ENCODE measurements around the gene PDLIM5. TPM values are rescaled to one million over a fixed set of nuclear protein-coding genes. Genes with fewer than 3 reads are reported as not detected.

PDLIM5 gene
- total and polyA plus RNA-seq, 4 donors = 64.4 to 762 (median 228) TPM

- no peaks in the 10 kb centered on the region for H3K27me3 ChIP-seq (ENCODE audit: control insufficient read depth in 1 of 2, insufficient read depth in 2 of 2, low read length in 1 of 2)
- intact Hi-C loops (cut with DNase I) = no loop called here
- no peak overlapping the region for H3K27ac ChIP-seq (ENCODE audit: low read depth in 1 of 2, low read length in 2 of 2)
- no peaks in the 10 kb centered on the region for H3K36me3 ChIP-seq (ENCODE audit: control insufficient read depth in 1 of 2, insufficient read depth in 2 of 2, low read length in 1 of 2)
- no peak for ATAC-seq (ENCODE audit: low FRiP score)
- H3K4me1 ChIP-seq (ENCODE audit: control insufficient read depth in 1 of 2, insufficient read depth in 2 of 2, low read length in 2 of 2) = no peaks in the 10 kb centered on the region
- DNase-seq = no peak
- H3K4me3 ChIP-seq (ENCODE audit: low read length in 2 of 2) = no peak overlapping the region
- H3K9me3 ChIP-seq (ENCODE audit: control insufficient read depth, low read length) = no peaks in the 10 kb centered on the region
These were observed 17.2 kb upstream of the PDLIM5 start for GRCh38 chr4:94434505-94434904.

GRCh38 chr4:94435874-94436273, 15.9 kb upstream of the PDLIM5 start:
- DNase-seq (no peak), ATAC-seq (ENCODE audit: low FRiP score) (no peak)
- Histone ChIP-seq H3K4me1 (ENCODE audit: control insufficient read depth in 1 of 2, insufficient read depth in 2 of 2, low read length in 2 of 2) (no peaks in the 10 kb centered on the region), H3K9me3 (ENCODE audit: control insufficient read depth, low read length) (no peaks in the 10 kb centered on the region), H3K36me3 (ENCODE audit: control insufficient read depth in 1 of 2, insufficient read depth in 2 of 2, low read length in 1 of 2) (no peaks in the 10 kb centered on the region), H3K27me3 (ENCODE audit: control insufficient read depth in 1 of 2, insufficient read depth in 2 of 2, low read length in 1 of 2) (no peaks in the 10 kb centered on the region), H3K4me3 (ENCODE audit: low read length in 2 of 2) (no peak overlapping the region), H3K27ac (ENCODE audit: low read depth in 1 of 2, low read length in 2 of 2) (no peak overlapping the region)
- intact Hi-C loops (cut with DNase I) = no loop called here
- 93 to 94% methylated on average over 2 of the region's 2 CpGs for WGBS, 2 donors

GRCh38 chr4:94436512-94436911, 15.2 kb upstream of the PDLIM5 start:
- H3K27me3 ChIP-seq (ENCODE audit: control insufficient read depth in 1 of 2, insufficient read depth in 2 of 2, low read length in 1 of 2) = no peaks in the 10 kb centered on the region
- WGBS, 2 donors = 96 to 100% methylated on average over 1 of the region's 1 CpG
- ATAC-seq (ENCODE audit: low FRiP score) (no peak), DNase-seq (no peak)
- H3K27ac ChIP-seq (ENCODE audit: low read depth in 1 of 2, low read length in 2 of 2) = no peak overlapping the region
- intact Hi-C loops (cut with DNase I) = no loop called here
- no peak overlapping the region for H3K4me3 ChIP-seq (ENCODE audit: low read length in 2 of 2)
- H3K9me3 ChIP-seq (ENCODE audit: control insufficient read depth, low read length) = no peaks in the 10 kb centered on the region
- H3K36me3 ChIP-seq (ENCODE audit: control insufficient read depth in 1 of 2, insufficient read depth in 2 of 2, low read length in 1 of 2) = no peaks in the 10 kb centered on the region
- no peaks in the 10 kb centered on the region for H3K4me1 ChIP-seq (ENCODE audit: control insufficient read depth in 1 of 2, insufficient read depth in 2 of 2, low read length in 2 of 2)

GRCh38 chr4:94439606-94440005, 12.1 kb upstream of the PDLIM5 start:
- no peak overlapping the region for H3K4me3 ChIP-seq (ENCODE audit: low read length in 2 of 2)
- intact Hi-C loops (cut with DNase I) = no loop called here
- no peaks in the 10 kb centered on the region for H3K4me1 ChIP-seq (ENCODE audit: control insufficient read depth in 1 of 2, insufficient read depth in 2 of 2, low read length in 2 of 2)
- WGBS, 2 donors = 85 to 91% methylated on average over 2 of the region's 2 CpGs
- H3K9me3 ChIP-seq (ENCODE audit: control insufficient read depth, low read length) = no peaks in the 10 kb centered on the region
- DNase-seq (no peak), ATAC-seq (ENCODE audit: low FRiP score) (no peak)
- no peaks in the 10 kb centered on the region for H3K27me3 ChIP-seq (ENCODE audit: control insufficient read depth in 1 of 2, insufficient read depth in 2 of 2, low read length in 1 of 2)
- H3K36me3 ChIP-seq (ENCODE audit: control insufficient read depth in 1 of 2, insufficient read depth in 2 of 2, low read length in 1 of 2) = no peaks in the 10 kb centered on the region
- H3K27ac ChIP-seq (ENCODE audit: low read depth in 1 of 2, low read length in 2 of 2) = no peak overlapping the region

- Histone ChIP-seq H3K4me1 (ENCODE audit: control insufficient read depth in 1 of 2, insufficient read depth in 2 of 2, low read length in 2 of 2) (no peaks in the 10 kb centered on the region), H3K27ac (ENCODE audit: low read depth in 1 of 2, low read length in 2 of 2) (no peak overlapping the region), H3K36me3 (ENCODE audit: control insufficient read depth in 1 of 2, insufficient read depth in 2 of 2, low read length in 1 of 2) (no peaks in the 10 kb centered on the region), H3K27me3 (ENCODE audit: control insufficient read depth in 1 of 2, insufficient read depth in 2 of 2, low read length in 1 of 2) (no peaks in the 10 kb centered on the region), H3K4me3 (ENCODE audit: low read length in 2 of 2) (no peak overlapping the region), H3K9me3 (ENCODE audit: control insufficient read depth, low read length) (no peaks in the 10 kb centered on the region)
- no peak for ATAC-seq (ENCODE audit: low FRiP score)
- 61 to 65% methylated on average over 3 of the region's 3 CpGs for WGBS, 2 donors
- DNase-seq = no peak
- intact Hi-C loops (cut with DNase I) = no loop called here
These were observed 9.9 kb upstream of the PDLIM5 start for GRCh38 chr4:94441838-94442237.

- Histone ChIP-seq H3K9me3 (ENCODE audit: control insufficient read depth, low read length) (no peaks in the 10 kb centered on the region), H3K27me3 (ENCODE audit: control insufficient read depth in 1 of 2, insufficient read depth in 2 of 2, low read length in 1 of 2) (no peaks in the 10 kb centered on the region), H3K27ac (ENCODE audit: low read depth in 1 of 2, low read length in 2 of 2) (no peak overlapping the region), H3K36me3 (ENCODE audit: control insufficient read depth in 1 of 2, insufficient read depth in 2 of 2, low read length in 1 of 2) (no peaks in the 10 kb centered on the region), H3K4me3 (ENCODE audit: low read length in 2 of 2) (no peak overlapping the region), H3K4me1 (ENCODE audit: control insufficient read depth in 1 of 2, insufficient read depth in 2 of 2, low read length in 2 of 2) (peaks cover 0 to 1% of the 10 kb centered on the region in 2 donors)
- ATAC-seq (ENCODE audit: low FRiP score) (no peak), DNase-seq (no peak)
- intact Hi-C loops (cut with DNase I) = no loop called here
- 23 to 26% methylated on average over 1 of the region's 1 CpG for WGBS, 2 donors
These were observed 9.5 kb upstream of the PDLIM5 start for GRCh38 chr4:94442251-94442650.

GRCh38 chr4:94446386-94446785, 5.4 kb upstream of the PDLIM5 start:
- H3K27ac ChIP-seq (ENCODE audit: low read depth in 1 of 2, low read length in 2 of 2) = peak overlapping the region in 1 of 2 donors; percentile 76
- ATAC-seq (ENCODE audit: low FRiP score) = peak; percentile 59
- intact Hi-C loops (cut with DNase I) = no loop called here
- H3K36me3 ChIP-seq (ENCODE audit: control insufficient read depth in 1 of 2, insufficient read depth in 2 of 2, low read length in 1 of 2) = no peaks in the 10 kb centered on the region
- peaks cover 0 to 2% of the 10 kb centered on the region in 2 donors for H3K4me1 ChIP-seq (ENCODE audit: control insufficient read depth in 1 of 2, insufficient read depth in 2 of 2, low read length in 2 of 2)
- H3K9me3 ChIP-seq (ENCODE audit: control insufficient read depth, low read length) = no peaks in the 10 kb centered on the region
- no peak overlapping the region for H3K4me3 ChIP-seq (ENCODE audit: low read length in 2 of 2)
- no peaks in the 10 kb centered on the region for H3K27me3 ChIP-seq (ENCODE audit: control insufficient read depth in 1 of 2, insufficient read depth in 2 of 2, low read length in 1 of 2)
- WGBS, 2 donors = 20 to 21% methylated on average over 3 of the region's 3 CpGs
- DNase-seq = no peak

- H3K27ac ChIP-seq (ENCODE audit: low read depth in 1 of 2, low read length in 2 of 2) = peak overlapping the region in 1 of 2 donors; percentile 28
- 61 to 62% methylated on average over 3 of the region's 3 CpGs for WGBS, 2 donors
- peaks cover 0 to 2% of the 10 kb centered on the region in 2 donors for H3K4me1 ChIP-seq (ENCODE audit: control insufficient read depth in 1 of 2, insufficient read depth in 2 of 2, low read length in 2 of 2)
- H3K4me3 ChIP-seq (ENCODE audit: low read length in 2 of 2) = no peak overlapping the region
- intact Hi-C loops (cut with DNase I) = loop anchor here in 1 of 2 donors (2.0 kb wide), 1 partner anchor 35 kb away; no protein-coding TSS in a partner anchor
- H3K9me3 ChIP-seq (ENCODE audit: control insufficient read depth, low read length) = no peaks in the 10 kb centered on the region
- no peak for ATAC-seq (ENCODE audit: low FRiP score)
- H3K36me3 ChIP-seq (ENCODE audit: control insufficient read depth in 1 of 2, insufficient read depth in 2 of 2, low read length in 1 of 2) = no peaks in the 10 kb centered on the region
- no peaks in the 10 kb centered on the region for H3K27me3 ChIP-seq (ENCODE audit: control insufficient read depth in 1 of 2, insufficient read depth in 2 of 2, low read length in 1 of 2)
- DNase-seq = no peak
These were observed 3.9 kb upstream of the PDLIM5 start for GRCh38 chr4:94447754-94448411.

- intact Hi-C loops (cut with DNase I) = loop anchor here in 1 of 2 donors (2.0 kb wide), 1 partner anchor 36 kb away; no protein-coding TSS in a partner anchor
- H3K4me3 ChIP-seq (ENCODE audit: low read length in 2 of 2) = no peak overlapping the region
- 90 to 92% methylated on average over 3 of the region's 3 CpGs for WGBS, 2 donors
- no peaks in the 10 kb centered on the region for H3K9me3 ChIP-seq (ENCODE audit: control insufficient read depth, low read length)
- H3K27me3 ChIP-seq (ENCODE audit: control insufficient read depth in 1 of 2, insufficient read depth in 2 of 2, low read length in 1 of 2) = no peaks in the 10 kb centered on the region
- H3K36me3 ChIP-seq (ENCODE audit: control insufficient read depth in 1 of 2, insufficient read depth in 2 of 2, low read length in 1 of 2) = no peaks in the 10 kb centered on the region
- no peak for ATAC-seq (ENCODE audit: low FRiP score)
- H3K4me1 ChIP-seq (ENCODE audit: control insufficient read depth in 1 of 2, insufficient read depth in 2 of 2, low read length in 2 of 2) = peaks cover 0 to 2% of the 10 kb centered on the region in 2 donors
- no peak overlapping the region for H3K27ac ChIP-seq (ENCODE audit: low read depth in 1 of 2, low read length in 2 of 2)
- no peak for DNase-seq
These were observed 2.8 kb upstream of the PDLIM5 start for GRCh38 chr4:94448815-94449375.
